TTC549 (cell line): ENCODE measurements around the gene TSC22D1.

Experiments used
- FAIRE-seq: peaks from 2 replicates; lab custom pipeline; 2012; peaks lifted over from hg19 to GRCh38; lab: Jason Lieb, UNC

Gene TSC22D1

DNA sequence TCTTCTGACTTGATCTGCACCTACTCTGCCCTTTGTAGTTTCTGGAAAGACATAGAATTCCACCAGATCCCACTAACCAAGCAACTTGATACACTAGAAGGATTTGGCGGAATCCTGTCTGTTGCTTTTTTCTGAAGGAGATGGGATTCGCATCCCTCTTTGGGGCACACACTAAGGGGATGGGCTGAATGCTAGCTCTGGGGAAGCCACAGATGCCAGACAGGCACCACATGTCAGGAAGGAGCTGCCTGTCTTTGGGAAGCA, 150.4 kb downstream of the TSC22D1 start:
- no peak for FAIRE-seq

DNA sequence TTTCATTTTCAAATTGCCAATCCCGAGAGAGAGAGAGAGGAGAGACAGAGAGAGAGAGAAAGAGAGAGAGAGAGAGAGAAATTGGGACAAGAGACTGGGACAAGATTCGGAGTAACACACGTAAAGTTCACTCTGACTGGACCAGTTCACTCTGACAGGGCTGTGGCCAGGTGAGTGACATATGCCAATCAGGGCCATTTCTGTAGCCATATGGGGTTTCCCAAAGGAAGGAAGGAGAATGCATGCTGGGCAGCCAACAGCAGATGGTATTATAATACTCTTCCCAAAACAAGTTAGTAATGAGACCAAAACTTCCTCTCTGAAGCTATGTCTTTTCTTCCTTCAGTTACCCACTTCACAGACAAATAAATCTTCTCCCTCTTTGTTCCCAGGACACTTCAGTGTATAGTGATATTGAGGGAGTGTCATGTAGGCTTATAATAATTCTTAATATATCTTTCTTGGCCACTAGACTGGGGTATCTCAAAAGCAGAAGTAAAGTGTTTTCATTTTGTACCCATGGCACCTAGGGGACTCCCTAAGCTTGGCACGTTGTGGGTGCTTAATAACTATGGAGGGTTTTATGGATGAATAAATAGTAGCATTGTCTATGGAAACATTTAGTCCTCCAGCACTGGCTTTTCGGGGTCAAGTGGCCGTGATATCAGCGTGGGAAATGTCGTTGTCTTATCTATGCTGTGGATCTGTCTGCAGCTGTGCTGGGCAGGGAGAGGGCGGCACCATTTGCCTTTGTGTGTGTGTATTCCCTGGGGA, 150.9 kb downstream of the TSC22D1 start:
- FAIRE-seq = no peak

DNA sequence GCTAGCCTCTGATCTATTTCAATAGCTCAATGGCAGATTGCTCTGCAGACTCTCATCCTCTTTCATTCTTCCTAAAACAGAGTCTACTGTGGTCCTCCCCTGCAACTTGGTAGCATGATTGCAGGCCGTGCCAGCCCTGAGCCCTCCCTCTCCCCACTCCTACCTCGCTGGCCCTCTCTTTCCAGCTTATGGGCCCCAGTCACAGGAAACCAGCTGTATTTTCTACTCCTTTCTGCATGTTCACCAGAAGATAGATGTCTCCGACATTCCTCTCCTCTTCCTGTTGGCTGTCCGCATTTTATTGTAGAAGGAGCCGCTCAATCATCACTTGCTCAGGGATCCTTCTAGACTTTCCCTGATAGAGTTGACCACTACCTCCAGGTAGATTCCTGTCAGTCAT, 152.3 kb downstream of the TSC22D1 start:
- no peak for FAIRE-seq

DNA sequence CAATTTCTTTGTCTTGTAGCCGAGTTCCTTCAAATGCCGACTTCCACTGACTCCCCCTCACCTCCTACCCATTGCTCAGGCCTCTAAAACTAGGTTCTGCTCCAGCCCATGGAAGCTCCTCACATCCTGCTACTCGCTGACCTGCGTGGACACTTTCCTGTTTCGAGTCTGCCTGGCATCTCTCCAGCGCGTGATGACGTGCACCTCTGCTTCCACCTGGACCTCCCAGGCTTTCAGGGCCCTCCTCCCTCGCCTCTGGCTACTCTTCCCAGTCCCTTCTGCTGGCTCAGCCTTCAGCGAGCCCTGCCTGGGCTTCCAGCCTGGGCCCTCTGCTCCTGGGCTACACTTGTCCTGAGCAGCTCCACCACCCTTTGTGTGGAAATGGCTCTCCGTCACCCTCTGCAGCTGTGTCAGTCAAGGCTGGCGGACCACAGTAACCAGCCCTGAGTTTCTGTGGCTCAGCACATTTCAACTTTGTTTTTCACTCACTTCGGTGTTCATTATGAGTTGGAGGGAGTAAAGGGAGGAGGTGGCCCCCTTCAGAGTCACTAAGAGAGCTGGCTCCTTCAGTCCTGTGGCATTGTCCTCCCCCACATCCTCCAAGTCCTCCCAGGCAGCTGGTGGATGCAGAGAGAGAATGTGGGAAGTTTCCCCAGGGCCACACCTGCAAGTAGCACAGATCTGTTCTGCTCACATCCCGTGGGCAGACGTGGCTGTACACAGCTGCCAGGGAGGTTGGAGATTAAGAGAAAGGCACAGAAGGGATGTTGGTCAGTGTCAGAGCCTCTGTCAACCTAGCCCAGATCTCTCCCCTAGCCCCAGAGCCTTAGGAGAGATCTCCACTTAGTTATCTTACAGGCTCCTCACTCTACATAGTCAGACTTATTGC, 153.1 kb downstream of the TSC22D1 start:
- FAIRE-seq = no peak

DNA sequence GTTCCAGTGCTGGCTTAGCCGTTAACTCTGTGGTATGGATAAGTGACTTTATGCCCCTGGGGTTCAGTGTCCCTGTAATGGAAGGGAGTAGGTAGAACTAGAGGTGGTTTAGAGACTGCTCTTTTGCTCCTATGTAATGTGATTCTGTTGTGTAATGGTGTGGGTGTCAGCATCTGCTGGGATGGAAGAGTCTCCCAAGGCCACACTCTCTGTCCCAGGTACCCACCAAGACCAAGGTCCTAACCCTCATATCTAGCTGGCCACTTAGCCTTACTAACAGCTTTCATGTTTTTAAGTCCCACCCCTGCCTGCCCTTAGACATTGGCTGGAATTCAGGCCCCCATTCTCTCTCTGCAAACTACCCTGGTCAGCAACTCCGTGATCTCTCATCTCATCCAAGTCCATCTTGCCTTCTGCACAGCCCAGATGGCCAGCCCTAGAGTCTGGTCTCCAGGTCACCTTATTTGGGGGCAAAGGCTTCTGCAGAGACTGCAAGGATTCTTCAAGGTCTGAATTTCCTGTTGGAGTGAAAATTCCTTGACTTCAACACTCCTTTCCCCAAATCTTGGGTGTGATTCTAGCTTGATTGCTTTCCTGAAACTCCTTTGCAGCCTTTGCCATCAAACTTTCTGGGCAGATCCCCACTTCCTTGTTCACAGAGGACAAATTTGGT, 154.1 kb downstream of the TSC22D1 start:
- no peak for FAIRE-seq

DNA sequence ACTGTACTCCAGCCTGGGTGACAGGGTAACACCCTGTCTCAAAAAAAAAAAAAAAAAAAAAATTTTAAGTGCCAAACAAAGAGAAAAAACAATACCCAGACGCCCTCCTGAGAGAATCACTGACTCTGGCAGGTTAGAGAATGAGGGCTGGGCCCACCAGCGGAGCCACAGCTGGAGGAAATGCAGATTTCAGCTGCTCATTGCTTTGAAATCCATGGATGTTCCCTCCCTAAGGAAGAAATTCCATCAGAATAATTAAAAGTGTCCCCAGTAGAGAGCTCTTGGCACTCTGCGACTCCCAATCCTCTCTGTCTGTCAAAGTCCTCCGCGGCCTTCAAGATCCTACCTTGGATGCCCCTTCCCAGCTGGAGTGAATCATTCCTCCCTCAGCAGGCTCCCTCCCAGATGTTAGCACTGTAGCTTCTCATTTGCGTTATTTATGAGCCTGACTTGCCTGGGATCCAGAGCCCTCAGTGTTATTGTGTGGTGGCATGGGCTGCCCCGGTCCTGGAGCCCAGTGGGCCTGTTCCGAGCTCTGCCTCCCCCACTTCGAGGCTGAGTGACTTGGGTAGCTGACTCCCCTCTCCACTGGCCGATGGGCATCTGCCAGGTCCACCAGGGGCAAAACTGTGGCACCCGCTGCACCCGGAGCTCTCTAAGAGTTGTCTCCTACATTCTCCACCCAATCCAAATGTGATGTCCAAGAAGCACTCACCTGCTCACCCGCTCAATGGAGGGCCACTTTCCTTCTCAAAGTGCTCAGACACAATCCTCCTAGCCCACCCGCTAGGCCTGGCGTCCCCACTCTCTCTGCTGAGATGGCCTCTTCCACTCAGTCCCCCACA, 155.5 kb downstream of the TSC22D1 start:
- FAIRE-seq = no peak

DNA sequence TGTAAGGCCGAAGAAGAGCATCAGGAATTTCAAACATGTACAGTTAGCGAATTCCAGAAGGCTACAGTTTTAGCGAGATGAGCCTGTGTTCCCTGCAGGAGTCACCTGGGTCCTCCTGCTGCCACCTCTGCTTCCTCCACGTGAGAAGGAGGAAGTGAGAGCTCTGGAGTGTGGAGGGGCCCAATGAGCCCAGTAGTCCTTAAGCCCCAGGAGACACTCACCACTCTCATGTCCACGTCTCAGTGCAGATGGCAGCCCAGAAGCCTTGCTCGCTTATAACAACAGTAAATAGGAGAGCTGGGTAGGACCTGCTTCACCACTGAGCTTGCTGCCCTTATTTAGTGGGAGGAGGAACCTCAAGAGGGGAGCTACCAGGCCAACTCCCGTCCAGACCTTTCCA, 158.3 kb downstream of the TSC22D1 start:
- FAIRE-seq = no peak

DNA sequence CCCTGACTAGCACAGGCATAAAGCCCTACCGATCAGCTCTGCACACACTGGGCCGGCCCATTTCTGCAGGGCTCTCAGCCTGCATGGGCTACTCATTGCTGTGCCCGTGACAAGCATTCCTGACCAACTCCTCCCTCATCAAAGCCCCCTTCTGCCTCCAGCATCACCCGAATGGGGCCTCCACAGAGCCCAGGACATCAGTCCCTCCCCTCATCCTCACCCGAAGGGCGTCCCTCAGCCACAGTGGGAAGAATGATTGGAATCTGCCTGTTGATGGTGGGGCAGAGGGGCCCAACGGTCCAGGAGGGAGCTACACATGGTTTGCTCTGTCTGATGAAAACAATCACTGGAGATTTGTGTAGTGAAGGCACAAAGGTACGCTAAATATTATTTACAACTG, 158.7 kb downstream of the TSC22D1 start:
- no peak for FAIRE-seq

DNA sequence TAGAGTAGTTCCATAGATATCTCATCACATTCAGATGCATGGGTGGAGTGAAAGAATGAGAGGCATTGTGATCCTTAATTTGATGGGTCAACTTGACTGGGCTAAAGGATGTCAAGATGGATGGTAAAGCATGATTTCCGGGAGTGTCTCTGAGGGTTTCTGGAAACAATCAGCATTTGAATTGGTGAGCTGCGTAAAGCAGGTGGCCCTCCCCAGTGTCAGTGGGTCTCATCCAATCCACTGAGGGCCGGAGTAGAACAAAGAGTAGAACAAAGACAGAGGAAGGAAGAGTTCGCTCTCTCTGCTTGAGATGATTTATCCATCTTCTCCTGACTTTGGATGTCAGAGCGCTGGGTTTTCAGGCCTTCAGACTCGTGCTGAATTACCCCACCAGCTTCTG, 159.4 kb downstream of the TSC22D1 start:
- FAIRE-seq = no peak

DNA sequence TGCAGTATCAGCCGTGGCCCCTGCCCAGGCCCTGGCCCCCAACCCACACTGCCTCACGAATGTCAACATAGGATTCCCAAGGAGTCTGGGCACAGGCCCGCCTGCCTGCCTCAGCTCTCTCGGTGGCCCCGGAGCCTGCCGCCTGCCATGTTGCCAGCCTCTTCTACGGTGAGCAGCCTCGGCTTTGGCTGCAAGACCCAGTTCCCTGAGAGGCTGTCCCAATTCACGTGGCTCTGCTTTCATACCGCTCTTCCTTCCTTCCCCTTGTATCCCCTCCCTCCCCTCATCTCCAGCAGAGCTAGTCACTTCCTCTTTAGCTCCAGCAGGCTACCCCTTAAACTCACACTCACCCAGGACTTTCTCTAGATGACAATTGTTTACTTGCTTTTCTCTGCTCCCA, 159.8 kb downstream of the TSC22D1 start:
- no peak for FAIRE-seq

DNA sequence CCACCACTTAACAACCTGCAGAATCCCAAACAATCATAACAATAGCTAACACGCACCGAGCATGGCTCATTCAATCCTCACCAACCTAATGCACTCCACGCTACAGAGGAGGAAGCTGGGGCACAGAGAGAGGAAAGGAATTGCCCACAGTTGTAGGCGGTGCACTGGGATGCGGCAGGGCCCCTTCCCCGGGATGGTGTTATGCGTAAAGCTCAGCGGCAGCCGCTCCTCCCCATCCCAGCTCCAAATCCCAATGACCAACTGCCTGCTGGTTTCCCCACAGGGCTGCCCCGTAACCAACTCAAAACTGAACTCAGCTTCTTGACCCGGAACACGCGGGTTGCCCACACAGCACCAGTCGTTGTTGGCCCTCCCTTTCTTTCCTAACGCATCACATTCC, 160.3 kb downstream of the TSC22D1 start:
- no peak for FAIRE-seq

DNA sequence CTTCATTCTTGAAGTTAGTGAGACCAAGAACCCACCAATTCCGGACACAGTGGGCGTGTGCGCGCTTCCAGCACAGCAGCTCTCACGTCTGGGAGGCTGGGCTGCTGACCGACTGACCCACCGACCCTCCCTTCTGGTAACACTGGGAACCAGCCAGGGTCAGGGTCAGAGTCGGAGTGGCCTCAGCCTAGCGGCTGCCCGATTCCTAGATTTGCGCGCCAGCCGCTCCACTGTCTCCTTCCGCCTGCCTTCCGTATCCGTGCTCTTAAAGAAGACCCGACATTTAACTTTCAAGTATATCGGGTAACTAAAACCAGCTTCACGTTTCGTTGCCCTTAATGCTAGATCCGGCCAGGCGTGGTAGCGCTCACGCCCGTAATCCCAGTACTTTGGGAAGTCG, 161.4 kb downstream of the TSC22D1 start:
- no peak for FAIRE-seq

DNA sequence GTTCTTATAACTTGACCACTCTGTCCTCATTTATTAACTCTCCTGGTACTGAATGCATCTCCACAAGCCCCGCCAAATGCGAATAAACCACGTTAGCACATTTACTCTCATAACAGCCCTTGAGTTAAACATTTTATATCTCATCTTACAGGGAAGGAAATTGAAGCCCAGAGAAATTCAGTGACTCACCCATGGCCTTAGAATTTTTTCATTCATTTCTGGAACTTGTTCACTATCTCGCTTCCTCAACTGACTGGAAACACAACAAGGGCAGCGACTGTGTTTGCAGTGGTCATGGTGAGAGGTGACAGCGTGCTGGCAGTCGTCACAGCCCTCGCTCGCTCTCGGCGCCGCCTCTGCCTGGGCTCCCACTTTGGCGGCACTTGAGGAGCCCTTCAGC, 163.0 kb downstream of the TSC22D1 start:
- FAIRE-seq = no peak

DNA sequence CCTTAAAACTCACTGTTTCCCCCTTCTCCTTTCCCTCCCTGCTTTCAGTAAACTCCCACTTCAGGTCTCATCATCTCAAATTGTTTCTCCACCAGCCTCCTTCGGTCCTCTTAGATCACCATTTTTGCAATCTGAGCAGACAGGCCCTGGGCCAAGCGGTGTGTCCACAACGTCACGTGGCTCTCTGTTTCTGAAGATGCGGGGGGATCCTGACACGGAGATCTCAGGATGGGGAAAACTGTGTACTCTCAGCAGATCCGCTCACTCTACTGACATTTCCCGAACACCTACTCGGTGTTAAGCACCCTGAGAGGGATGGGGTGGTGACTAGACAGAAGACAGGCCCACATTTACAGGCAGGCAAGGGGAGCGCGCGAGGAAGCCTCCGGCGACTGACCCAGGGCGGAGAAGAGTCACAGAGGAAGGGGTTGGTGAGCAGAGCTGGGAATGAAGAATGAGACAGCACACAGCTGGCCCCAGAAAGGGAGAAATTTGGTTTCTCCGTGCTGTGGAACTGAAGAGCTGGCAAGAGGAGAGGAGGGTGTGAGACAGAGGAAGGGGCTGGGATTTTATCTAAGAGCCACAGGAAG, 163.7 kb downstream of the TSC22D1 start:
- FAIRE-seq = no peak

DNA sequence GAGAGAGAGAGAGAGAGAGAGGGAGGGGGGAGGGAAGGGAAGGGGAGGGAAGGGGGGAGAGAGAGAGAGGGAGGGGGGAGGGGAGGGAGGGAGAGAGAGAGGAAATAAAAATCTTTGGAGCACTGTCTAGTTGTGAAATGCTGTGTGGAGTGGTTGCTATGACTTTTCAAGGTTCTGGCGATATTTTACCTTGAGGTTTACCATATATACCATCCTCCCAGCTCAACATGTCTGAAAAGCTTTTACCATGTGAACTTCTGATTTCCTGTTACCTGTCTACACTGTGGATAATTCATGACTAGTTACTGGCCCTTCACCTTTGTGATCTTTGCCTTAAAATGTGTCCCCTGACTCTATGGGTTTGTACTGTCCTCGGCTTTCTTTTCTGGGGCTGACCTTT, 164.3 kb downstream of the TSC22D1 start:
- FAIRE-seq = no peak

DNA sequence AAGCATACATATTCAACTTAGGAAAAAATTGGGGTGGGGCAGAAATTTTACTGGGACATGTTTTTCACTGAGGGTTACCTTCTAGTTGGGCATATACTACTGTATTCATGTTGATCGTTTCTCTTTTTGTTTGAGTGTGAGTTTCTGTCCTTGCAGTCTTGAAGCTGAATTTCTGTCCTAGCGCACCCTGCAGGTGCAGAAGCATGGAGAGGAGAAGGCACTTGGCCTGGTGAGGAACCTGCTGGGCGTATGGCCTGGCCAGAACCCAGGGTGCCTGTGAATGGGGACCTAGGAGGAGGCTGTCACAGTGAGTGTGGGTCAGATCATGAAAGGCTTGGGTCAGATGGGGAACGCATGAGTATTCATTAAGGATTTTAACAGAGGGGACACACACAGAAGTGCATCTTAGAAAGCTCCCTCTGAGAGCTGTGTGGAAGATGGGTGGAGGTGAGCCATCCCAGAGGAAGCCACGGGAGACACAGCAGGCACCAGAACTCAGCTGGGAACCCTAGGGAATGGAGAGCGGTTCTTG, 165.7 kb downstream of the TSC22D1 start:
- no peak for FAIRE-seq

DNA sequence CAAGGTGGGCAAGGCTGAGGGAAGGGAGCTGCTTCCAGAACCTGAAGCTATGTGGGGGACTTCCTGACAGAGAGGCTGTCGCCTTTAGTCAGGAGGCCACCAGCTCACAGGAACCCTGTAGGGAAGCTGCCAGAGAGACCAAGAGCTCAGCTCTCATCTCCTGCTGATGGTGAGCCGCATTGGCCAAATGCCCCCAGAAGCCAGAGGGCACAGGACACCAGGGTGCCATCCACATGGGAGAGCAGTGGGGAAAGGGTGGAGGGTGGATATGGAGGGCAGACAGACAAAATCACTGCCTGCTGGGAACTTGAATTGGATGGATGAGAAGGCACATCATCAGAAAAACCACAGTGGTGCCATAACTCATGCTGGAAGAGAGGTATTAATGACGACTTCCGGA, 166.5 kb downstream of the TSC22D1 start:
- no peak for FAIRE-seq

DNA sequence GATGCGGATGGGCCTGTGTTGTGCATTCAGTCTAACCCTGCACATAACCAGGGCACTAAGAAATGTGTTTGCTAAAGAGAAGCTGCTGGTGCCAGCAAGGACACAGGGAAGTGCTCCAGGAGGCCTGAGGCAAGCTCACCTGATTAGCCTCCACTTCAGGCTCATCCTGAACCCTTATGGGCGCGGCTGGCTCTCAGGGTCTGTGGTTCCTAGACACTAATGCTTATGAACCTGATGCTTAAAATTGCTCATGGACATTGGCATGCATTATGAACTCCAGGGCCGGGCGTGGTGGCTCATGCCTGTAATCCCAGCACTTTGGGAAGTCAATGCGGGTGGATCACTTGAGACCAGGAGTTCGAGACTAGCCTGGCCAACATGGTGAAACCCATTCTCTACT, 168.2 kb downstream of the TSC22D1 start:
- FAIRE-seq = no peak

DNA sequence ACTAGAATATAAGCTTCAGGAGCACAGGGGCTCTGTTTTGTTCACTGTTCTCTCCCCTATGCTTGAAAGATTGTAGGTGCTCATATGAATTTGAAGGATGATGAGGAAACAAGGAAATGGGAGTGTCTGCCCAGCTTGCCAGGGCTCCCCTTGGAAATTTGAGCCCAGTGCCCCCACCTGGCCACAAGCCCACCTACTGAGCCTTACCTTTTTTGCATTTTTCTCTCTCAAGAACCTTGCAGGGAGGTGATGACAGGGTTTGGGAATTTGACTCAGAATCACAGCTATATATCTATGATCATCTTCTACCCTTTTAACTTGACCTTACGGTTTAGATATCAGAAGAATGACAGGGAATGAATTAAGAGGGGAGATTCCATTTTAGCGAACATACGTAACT, 168.8 kb downstream of the TSC22D1 start:
- FAIRE-seq = no peak

DNA sequence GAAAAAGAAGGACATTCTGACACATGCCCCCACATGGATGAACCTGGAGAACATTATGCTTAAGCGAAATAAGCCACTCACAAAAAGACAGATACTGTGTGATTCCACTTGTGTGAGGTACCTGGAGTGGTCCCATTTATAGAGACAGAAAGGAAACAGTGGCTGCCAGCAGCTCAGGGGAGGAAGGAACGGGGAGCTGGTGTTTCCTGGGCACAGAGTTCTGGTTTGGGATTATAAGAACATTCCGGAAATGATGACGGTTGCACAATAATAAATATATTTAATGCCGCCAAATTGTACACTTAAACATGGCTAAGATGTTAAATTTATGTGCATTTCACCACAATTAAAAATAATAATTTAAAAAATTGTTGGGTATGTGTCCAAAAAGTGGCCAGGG, 169.5 kb downstream of the TSC22D1 start:
- FAIRE-seq = no peak

DNA sequence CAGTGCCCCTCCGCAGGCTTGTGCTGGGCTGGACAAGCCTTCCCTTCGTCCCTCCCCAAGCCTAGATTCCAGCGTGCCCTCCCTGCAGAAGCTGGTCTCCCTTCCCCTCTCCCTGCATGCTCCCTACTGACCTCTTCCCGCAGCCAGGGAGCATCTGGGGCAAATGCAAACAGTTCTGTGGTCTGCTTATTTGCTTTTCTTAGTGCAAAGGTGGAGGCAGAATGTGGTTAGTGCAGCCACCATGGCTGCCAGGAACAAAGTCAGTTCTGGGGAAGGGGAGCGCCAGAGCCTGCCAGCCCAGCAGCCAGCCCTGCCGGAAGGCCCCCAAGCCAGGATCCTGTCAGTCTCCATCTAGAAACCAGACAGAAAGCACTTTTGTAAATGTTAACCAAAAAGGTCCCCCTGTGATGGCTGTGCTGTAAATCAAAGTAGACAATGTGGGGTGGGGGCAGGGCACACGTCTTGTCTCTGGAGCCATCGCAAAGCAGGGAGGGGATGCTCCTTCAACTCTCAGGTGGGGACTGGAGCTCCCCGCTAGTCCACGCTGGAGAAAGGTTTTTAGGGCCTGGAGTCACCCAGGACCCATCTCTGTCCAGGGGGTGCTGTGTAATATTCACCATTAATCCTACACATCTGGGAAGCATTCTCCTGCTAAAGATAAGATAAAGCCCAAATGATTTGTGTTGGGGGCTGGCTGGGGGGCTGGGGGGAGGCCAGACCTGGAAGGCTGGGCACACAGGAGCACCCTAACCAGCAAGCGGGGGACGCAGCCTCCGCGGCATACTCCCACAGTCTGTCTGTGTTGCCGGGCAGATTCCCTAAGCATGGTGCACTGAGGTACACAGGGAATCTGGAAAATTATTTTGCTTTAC, 171.6 kb downstream of the TSC22D1 start:
- no peak for FAIRE-seq
